OCI-LY1 (cell line): ENCODE results near the gene NDC1.

Experiments used
- CTCF ChIP-seq: fragments of 200-600 bp; sonication (generic), shearing (Covaris generic); IDR thresholded peaks from 2 replicates; pipeline ENCODE4 v1.5.1; 2017; ENCODE audit warnings: mild to moderate bottlenecking, antibody characterized with exemption, low read length, moderate library complexity, mixed read lengths
- EZH2 ChIP-seq: fragments of 200-600 bp; sonication (generic), shearing (Covaris generic); IDR thresholded peaks from 2 replicates; pipeline ENCODE4 v1.8.0; 2017; ENCODE audit warnings: borderline replicate concordance, mixed run types, mild to moderate bottlenecking, antibody characterized with exemption, low read length, moderate library complexity, mixed read lengths

GRCh38 chr1:53747841-53748240, 90.3 kb downstream of the NDC1 start:
- no peak for TF ChIP-seq CTCF
- TF ChIP-seq EZH2, result no peak
